HG03558 (cell line): ENCODE data around the gene LILRB4.
"Not testable (repeated sequence)": the region's sequence is repeated elsewhere in the genome, so short reads cannot be mapped to it uniquely, and the experiment has no call there.

Experiments
- ATAC-seq: cut with Tn5 transposase; IDR thresholded peaks from one replicate; pipeline ENCODE4 v1.9.1; 2021; ENCODE audit warnings: moderate number of reproducible peaks; ENCODE audit not compliant: unreplicated experiment; ENCODE audit errors: extremely low read depth

LILRB4 gene

DNA sequence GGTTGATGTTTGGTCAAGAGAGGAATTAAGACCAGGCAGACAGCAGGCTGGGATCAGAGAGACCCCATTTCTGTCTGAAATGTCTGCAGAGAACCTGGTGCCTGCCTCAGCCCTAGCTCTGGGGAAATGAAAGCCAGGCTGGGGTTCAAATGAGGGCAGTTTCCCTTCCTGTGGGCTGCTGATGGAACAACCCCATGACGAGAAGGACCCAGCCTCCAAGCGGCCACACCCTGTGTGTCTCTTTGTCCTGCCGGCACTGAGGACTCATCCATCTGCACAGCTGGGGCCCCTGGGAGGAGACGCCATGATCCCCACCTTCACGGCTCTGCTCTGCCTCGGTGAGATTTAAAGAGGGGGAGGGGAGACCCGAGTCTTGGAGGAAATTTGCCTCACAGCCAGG lies at the start of gene LILRB4:
LILRB4 (plus strand) TSS at position 256 of the 400 bp plus-strand sequence; CDS start at position 305, 49 bp downstream.
- ATAC-seq = no peak

DNA sequence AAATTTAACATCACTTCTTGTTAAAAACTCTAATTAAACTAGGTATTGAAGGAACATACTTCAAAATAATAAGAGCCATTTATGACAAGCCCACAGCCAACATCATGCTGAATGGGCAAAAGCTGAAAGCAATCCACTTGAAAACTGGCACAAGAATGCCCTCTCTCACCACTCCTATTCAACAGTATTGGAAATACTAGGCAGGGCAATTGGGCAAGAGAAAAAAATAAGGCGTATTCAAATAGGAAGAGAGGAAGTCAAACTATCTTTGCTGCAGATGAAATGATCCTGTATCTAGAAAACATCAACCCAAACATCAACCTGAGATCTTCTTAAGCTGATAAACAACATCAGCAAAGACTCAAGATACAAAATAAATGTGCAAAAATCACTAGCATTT lies 48.1 kb upstream of the LILRB4 start:
- ATAC-seq = no peak

DNA sequence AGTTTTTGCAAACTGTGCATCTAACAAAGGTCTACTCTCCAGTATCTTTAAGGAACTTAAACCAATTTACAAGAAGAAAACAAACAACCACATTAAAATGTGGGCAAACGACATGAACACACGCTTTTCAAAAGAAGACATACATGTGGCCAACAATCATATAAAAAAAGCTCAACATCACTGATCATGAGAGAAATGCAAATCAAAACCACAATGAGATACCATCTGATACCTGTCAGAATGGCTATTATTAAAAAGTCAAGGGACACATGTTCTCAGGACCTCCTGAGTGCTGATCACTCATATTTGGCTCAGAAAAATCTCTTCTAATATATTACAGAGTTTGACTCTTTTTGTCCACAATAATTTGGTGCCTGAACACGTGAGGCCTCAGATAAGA lies 46.7 kb upstream of the LILRB4 start:
- no peak for ATAC-seq

DNA sequence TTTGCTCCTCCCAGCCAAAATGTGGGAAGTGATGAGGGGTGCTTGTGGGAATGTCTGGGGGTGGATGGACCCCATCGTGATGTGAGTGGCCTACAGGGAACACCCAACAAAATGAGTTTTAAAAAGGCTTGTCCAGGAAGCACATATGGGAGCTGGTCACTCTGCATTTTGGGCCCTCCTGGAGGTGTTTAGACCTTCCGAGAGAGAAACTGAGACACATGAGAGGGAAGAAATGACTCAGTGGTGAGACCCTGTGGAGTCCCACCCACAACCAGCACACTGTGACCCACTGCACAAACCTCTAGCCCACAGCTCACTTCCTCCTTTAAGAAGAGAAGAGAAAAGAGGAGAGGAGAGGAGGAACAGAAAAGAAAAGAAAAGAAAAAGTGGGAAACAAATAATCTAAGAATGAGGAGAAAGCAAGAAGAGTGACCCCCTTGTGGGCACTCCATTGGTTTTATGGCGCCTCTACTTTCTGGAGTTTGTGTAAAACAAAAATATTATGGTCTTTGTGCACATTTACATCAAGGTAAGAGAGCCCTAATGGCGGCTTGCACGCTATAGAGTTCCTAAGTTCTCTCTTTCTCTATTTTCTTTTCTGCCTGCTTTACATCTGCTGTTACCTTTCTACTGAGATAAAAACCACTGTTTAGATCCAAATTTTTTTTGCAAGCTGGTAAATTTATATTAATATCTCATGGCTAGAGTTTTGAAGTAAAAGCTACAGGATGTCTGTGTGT lies 45.8 kb upstream of the LILRB4 start:
- ATAC-seq = peak; percentile 58

DNA sequence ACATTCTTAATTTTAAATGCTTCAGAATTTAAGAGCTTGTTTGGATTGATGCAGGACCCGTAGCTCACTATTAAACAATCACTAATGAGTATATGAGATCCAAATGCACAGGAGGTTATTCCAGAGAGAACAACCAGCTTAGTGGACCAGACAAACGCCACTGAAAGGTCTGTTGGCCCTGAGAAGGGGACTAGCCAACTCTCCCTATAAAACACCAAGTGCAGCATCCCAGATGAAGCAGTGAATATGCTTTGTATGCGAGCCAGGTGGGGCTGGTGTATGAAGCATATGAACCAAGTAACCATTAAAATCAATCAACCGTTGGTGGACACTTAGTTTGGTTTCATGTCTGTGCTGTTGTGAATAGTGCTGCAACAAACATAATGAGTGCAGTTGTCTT lies 42.3 kb upstream of the LILRB4 start:
- ATAC-seq = no peak

DNA sequence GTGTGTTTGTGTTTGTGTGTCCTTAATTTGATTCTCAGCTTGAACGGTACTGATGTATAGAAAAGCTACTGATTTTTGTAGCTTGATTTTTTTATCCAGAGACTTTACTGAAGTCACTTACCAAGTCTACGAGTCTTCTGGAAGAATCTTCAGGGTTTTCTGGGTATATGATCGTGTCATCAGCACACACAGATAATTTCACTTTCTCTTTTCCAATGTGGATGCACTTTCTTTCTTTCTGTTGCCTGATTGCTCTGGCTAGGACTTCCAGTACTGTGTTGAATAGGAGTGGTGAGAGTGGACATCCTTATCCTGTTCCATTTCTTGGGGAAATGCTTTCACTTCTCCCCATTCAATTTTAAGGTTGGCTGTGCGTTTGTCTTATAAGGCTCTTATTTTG lies 40.4 kb upstream of the LILRB4 start:
- no peak for ATAC-seq

DNA sequence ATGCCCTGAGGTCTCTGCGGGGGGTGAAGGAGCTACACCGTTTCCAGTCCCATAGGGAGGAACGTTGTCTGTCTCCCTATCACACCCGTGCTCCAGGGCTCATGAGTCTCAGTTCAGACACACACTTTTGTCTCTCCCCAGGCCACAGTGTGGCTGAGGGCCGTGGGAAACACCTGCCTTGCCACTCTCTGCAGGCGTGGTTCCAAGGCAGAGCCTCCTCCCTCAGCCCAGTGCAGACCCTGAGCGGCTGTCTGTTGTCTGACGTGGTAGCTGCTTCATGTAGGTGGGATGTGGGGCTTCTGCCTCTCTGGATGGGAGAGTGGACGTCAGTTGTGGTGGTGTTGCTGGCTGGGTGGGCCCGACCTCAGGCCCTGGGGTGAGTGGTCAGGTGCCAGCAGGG lies 38.6 kb upstream of the LILRB4 start:
- ATAC-seq = not testable (repeated sequence)

DNA sequence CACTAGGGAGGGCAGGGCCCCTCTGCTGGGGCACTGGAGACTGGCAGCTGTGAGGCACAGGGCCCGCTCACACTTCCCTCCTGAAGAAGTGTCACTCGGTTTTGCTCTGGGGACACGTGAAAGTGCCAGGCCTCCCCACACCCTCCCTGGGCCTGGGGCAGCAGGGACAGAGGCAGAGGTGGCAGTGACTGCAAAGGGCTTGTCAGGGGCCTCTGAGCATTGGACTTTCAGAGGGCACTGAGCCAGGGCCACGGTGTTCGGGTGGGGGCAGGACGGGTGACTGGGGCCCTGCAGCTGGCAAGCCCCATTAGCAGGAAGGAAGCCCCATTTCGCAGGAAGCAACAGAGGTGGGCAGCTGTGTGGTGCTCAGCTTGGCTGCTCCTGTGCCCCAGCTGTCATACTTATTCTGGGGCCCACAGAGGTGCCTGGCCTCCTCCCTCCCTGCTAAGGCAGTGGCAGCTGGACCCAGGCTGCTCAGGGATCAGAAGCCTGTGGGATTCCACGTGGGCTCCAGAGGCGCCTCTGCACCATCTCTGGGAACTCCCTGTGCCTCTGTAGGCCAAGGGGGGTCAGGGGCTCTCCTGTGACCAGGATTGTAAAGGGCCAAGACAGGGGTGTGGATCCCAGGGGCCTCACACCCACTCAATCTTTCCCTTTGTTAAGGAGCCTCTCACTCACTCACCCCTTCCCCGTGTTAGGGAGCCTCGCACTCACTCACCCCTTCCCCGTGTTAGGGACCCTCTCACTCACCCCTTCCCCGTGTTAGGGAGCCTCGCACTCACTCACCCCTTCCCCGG lies 37.7 kb upstream of the LILRB4 start:
- ATAC-seq = not testable (repeated sequence)

DNA sequence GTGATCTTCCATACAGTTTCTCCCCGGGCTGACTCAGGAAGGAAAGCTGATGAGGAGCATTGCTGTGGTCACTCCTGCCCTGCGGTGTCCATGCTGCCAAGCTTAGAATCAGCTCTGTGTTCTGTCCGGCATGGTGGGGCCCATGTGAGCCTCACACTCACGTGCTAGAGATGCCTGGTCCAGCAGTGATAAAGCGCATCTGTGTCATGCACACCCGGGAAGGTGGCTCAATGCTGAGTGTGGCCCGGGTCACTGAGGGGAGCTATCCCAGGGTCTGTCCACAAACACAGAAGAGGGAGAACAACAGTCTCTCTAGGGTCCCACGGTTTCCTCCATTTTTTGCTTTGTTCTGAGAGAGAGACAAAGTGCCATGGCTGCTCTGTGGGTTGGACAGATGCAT lies 36.0 kb upstream of the LILRB4 start:
- ATAC-seq = no peak

DNA sequence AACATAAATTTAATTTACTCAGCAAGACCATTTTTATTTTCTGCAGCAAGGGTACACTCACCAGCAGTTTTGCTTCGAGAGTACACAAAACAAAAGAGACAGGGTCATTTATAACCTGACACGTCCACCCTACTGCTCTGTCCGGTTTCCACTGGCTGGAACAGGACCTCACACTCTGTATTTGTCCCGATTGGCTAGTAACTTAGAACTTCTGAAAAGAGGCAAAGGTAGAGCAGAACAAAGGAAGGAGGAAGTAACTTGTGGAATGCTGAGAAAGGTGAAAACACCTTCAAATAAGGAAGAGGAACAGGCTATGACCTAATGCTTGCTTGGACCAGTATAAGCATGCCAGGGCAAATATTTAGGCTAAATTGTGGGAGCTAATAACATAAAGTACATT lies 34.9 kb upstream of the LILRB4 start:
- ATAC-seq = not testable (repeated sequence)

DNA sequence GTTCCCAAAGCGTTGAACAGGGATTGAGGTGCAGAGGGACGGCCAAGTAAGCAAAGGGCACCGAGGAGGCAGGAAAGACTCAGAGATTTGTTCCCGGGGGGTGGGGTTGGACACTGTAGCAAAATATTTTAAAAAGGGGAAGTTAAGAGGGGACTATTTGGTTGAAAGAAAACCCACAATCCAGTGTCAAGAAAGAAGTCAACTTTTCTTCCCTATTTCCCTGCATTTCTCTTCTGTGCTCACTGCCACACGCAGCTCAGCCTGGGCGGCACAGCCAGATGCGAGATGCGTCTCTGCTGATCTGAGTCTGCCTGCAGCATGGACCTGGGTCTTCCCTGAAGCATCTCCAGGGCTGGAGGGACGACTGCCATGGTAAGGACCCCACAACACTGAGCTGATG lies 32.5 kb upstream of the LILRB4 start, which contains the start of gene LILRB1:
LILRB1 (plus strand) TSS at position 223 of the 400 bp plus-strand sequence. CDS start 590 bp downstream, outside the sequence.
- ATAC-seq = not testable (repeated sequence)

DNA sequence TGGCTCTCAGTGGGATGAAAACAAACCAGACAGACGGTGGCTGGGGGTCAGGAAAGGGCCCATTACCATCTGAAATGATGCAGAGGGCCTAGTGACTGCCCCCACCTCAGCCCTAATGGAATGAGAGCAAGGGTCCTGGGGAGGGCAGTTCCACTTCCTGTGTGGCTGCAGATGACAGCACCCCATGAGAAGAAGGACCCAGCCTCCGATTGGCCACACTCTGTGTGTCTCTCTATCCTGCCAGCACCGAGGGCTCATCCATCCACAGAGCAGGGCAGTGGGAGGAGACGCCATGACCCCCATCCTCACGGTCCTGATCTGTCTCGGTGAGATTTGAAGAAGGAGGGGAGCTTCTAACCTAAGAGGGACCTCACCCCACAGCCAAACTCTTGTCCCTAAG lies 32.0 kb upstream of the LILRB4 start:
- no peak for ATAC-seq

DNA sequence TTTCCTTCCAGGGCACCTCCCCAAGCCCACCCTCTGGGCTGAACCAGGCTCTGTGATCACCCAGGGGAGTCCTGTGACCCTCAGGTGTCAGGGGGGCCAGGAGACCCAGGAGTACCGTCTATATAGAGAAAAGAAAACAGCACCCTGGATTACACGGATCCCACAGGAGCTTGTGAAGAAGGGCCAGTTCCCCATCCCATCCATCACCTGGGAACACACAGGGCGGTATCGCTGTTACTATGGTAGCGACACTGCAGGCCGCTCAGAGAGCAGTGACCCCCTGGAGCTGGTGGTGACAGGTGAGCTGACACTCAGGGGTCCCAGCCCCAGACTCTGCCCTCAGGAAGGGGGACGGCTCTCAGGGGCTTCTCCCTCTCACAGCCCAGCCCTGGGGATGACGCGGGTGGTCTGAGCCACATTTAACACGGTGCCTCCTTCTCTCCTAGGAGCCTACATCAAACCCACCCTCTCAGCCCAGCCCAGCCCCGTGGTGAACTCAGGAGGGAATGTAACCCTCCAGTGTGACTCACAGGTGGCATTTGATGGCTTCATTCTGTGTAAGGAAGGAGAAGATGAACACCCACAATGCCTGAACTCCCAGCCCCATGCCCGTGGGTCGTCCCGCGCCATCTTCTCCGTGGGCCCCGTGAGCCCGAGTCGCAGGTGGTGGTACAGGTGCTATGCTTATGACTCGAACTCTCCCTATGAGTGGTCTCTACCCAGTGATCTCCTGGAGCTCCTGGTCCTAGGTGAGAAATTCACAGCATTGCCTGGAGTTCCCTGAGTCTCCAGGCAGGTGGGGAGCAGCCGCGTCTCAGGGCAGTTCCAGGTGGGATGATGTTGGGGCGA lies 31.1 kb upstream of the LILRB4 start:
- not testable (repeated sequence) for ATAC-seq

DNA sequence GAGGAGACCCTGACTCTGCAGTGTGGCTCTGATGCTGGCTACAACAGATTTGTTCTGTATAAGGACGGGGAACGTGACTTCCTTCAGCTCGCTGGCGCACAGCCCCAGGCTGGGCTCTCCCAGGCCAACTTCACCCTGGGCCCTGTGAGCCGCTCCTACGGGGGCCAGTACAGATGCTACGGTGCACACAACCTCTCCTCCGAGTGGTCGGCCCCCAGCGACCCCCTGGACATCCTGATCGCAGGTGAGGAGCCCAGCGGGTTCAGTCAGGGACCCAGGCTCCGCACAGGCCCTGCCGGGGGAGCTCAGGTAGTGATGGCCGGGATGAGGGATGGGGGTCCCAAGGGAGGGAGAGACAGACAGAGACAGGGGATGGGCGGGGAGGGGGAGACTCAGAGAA lies 30.3 kb upstream of the LILRB4 start:
- ATAC-seq = not testable (repeated sequence)

DNA sequence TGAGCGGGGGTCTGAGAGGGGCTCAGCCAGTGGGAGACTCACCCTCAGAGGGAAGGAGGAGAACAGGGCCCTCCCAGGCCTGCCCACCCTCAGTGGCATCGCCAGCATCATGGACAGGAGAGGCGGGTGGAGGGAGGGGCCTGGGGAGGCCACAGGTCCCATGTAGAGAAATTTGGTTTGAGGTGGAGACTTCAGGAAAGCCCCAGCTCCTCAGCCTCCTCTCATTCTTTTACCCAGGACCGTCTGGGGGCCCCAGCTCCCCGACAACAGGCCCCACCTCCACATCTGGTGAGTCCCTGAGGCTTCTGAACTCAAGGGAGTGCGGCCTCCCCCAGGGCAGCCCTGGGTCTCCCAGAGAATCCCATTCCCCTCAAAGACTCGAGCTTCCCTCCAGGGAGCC lies 29.4 kb upstream of the LILRB4 start:
- no peak for ATAC-seq

DNA sequence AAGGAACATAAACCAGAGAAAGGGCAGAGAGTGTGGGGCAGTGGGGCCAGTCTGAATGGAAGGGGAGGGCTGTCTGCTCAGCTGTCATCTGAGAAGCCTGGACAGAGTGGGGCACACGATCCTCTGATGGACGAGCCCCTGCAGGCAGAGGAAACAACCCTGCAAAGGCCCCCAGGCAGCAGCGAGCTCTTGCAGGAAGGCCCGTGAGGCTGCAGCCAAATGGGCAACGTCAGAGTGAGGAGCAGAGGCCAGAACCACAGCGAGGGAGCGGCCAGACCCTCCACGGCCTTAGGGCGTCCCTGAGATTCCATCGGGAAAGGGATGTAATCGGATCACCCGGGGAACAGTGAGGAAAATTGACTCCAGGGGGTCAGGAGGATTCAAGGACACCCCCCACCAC lies 26.7 kb upstream of the LILRB4 start:
- ATAC-seq = not testable (repeated sequence)

DNA sequence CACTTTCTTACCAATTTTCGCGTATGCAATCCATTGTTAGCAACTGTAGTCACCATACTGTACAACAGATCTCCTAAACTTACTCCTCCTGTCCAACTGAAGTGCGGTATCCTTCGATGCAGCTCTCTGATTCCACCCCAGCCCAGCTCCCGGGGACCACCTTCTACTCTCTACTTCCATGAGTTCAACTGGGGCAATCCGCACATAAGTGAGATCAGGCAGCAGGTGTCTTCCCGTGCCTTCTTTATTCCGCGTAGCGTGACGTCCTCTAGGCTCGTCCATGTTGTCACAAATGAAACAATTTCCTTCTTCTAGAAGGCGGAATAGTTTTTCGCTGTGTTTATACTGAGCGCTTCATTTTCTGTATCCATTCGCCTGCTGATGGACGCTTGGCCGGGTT lies 24.1 kb upstream of the LILRB4 start:
- ATAC-seq = no peak

DNA sequence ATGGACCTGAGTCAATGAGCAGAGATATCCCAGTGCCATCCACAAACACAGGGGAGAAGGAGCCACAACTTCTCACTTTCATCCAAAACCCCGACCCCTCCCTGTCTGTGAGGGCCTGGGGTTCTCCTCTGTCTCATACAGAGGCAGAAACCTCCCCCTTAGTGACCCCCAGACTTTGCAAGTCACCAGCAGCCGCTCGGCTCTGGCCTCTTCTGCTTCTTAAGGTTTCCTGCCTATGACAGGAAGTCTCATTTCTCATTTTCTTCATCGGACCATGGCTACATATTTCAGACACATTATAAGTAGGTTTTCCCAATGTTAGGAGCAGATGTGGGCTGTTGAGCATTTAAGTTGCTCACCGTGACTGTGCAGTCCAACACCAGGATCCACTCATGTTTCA lies 19.8 kb upstream of the LILRB4 start:
- not testable (repeated sequence) for ATAC-seq

DNA sequence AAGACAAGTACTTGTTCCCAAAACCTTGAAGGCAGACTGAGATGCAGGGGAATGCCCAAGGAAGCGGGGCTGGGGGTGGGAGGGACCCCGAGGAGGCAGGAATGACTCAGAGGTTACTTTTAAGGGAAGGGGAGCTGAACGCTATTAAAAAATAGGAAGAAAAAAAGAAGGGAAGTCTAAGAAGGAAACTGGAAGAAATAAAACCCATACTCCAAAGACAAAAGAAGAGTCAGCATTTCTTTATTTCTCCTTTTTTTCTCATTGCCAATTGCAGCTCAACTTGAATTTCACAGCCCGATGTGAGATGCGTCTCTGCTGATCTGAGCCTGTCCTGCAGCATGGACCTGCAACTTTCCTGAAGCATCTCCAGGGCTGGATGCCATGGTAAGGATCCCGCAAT lies 19.2 kb upstream of the LILRB4 start:
- not testable (repeated sequence) for ATAC-seq

DNA sequence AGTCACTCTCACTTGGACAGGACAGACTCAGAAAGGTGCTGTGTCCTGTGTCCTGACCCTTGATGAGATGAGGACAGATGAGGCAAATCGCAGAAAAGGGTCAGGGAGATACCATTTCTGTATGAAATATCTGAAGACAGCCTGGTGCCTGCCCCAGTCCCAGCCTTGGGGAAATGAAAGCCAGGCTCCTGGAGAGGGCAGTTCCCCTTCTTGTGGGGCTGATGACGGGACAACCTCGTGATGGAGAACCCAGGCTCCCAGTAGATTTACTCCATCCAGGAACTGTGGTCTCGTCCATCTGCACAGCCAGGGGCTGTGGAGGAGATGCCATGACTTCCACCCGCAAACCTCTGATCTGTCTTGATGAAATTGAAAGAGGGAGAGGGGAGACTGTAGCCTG lies 18.7 kb upstream of the LILRB4 start:
- ATAC-seq = no peak
